Aorta (tissue), 4 donors: Measurements from ENCODE around the gene PTRH2. TPM values are rescaled to one million over a fixed set of nuclear protein-coding genes. Genes with fewer than 3 reads are reported as not detected.

Source experiments
- polyA plus RNA-seq, 2 donors: library from polyadenylated mRNA; stranded (reverse); fragments of 200-250 nt; gene quantifications; one replicate each; pipeline ENCODE4 v1.2.3, GENCODE V29; 2013
- total RNA-seq, 2 donors: library from RNA; stranded (reverse); fragmentation: NEBNext Ultra II Directional; extraction: Animal tissue kit (Norgen Biotek cat#: 25700); gene quantifications; one replicate each; pipeline ENCODE4 v1.2.1, GENCODE V29; 2021
- donor health status: healthy with polysubstance abuse.
- donor health status: Bipolar disorder and iron deficiency.
- donor health status: DM: no; HTN: no; CAD: no.
- donor health status: DM: yes; HTN: yes; CAD: no.

The PTRH2 gene
- total and polyA plus RNA-seq, 4 donors, result 13.4 to 19.6 (median 15.8) TPM

Other genes starting within 250 kb of the PTRH2 start
- gene DHX40, start 141.8 kb downstream of the PTRH2 start, total RNA-seq, result 10 to 100 TPM; 29.3 to 34.0 TPM
- gene DHX40, start 141.8 kb downstream of the PTRH2 start, polyA plus RNA-seq, result 10 to 100 TPM; 17.3 to 26.5 TPM
- gene CLTC, start 87.5 kb downstream of the PTRH2 start, total RNA-seq, result 100 to 1,000 TPM; 243 to 289 TPM
- 10 to 100 TPM; 37.4 to 87.3 TPM for gene CLTC, start 87.5 kb downstream of the PTRH2 start, polyA plus RNA-seq
- 100 to 1,000 TPM; 451 to 507 TPM for gene VMP1, start 224 bp upstream of the PTRH2 start, total RNA-seq
- 100 to 1,000 TPM in 1 of 2 donors, 10 to 100 TPM in 1; 43.3 to 253 TPM for gene VMP1, start 224 bp upstream of the PTRH2 start, polyA plus RNA-seq
- 10 to 100 TPM in 1 of 2 donors, 1 to 10 TPM in 1; 9.4 to 12.0 TPM for gene TUBD1, start 185.5 kb upstream of the PTRH2 start, total RNA-seq
- 1 to 10 TPM; 6.6 to 8.4 TPM for gene TUBD1, start 185.5 kb upstream of the PTRH2 start, polyA plus RNA-seq
- gene RPS6KB1, start 185.7 kb upstream of the PTRH2 start, total RNA-seq, result 10 to 100 TPM; 40.9 to 51.0 TPM
- gene RPS6KB1, start 185.7 kb upstream of the PTRH2 start, polyA plus RNA-seq, result 10 to 100 TPM in 1 of 2 donors, 1 to 10 TPM in 1; 9.6 to 10.4 TPM